GM21526 (cell line): ENCODE measurements around the gene MYLK3.
A peak's percentile ranks its signal among the peaks of the same experiment; 100 is the strongest.
"Not testable (repeated sequence)": the region's sequence is repeated elsewhere in the genome, so short reads cannot be mapped to it uniquely, and the experiment has no call there.

Experiments used
- ATAC-seq: cut with Tn5 transposase; IDR thresholded peaks from one replicate; pipeline ENCODE4 v1.9.1; 2021; ENCODE audit warnings: moderate library complexity; ENCODE audit not compliant: unreplicated experiment, low FRiP score

The MYLK3 gene

GRCh38 chr16:46691726-46692125 is 56.4 kb downstream of the MYLK3 start:
- no peak for ATAC-seq

DNA sequence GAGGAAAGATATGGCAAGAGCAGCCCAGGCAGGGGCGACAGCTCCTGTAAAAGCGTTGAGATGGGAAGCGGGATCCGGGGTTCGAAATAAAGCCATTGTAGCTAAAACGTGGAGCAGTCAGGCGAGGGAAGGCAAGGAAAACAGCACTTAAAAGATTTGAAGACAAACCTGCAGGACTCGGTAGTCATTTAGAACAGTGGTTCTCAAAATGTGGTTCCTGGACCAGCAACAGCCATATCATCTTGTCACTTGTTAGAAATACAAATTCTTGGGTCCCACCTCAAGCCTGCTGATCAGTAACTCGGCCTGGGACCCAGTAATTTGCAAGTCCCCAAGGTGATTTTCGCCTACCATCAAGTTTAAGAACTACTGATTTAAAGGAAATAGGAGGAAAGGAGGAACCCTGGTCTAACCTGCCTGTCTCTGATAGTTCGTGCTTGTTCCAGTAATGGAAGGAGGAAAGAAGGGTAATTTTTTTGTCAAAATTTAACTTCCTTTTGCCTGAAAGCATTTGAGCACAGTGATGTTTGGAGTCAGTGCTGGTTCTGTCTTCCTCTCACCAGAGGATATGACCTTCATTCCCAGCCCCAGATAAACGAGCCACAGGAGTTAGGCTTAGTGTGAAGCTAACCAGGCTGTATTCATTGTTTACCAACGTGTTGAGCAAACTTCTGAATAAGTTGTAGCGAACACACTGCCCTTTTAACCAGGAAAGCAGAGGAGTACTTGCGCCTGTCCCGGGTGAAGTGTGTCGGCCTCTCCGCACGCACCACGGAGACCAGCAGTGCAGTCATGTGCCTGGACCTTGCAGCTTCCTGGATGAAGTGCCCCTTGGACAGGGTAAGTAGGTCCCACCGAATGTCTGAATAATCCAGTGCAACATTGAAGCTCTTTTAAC is 57.6 kb downstream of the MYLK3 start:
- no peak for ATAC-seq

DNA sequence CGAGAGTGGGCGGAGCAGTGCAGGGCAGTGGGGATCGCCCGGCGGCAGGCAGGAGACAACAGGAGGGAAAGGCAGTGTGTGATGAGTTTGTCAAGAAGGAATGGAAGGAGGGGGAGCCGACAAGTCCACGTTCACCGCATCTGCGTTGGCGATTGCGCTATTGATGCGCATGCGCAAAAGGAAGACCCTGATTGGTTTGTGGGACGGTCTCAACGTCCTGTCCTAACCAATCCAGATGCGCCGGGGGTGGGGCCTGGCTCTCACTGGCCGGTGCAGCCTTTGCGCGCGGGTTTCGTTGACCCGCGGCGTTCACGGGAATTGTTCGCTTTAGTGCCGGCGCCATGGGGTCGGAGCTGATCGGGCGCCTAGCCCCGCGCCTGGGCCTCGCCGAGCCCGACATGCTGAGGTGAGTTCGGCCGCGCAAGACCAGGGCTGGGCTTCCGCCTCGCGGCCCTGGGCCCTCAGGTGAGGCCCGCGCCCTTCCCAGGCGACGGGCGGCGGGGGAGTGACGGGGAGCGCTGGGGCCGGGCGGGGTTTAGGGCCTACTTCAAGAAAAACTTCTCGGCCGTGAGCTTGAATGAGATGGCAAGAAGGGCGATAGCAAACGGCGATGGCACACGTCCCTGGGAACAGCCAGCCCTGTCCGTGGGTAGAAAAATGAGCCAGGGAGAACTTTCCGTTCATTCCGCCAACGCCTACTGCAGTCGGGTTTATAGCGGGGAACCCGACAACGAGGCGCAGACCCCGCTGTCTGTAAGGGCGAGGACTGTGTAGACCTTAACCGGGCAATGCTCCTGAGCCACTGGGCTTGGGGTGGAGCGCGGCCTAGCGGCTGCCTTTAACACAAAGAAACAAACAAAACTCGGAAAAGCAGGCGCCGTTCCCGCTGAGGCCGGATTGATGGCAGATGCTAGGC is 58.5 kb downstream of the MYLK3 start, which contains the start of gene ORC6:
Gene ORC6, plus strand, starts transcription at position 295 of the 916 bp plus-strand sequence. Its CDS starts 47 bp downstream, at position 342.
- ATAC-seq, result peak; percentile 67

- peak; percentile 78 for ATAC-seq
Observed at GRCh38 chr16:46688654-46689364, 59.3 kb downstream of the MYLK3 start, which contains the start of gene VPS35. Gene VPS35, minus strand, starts transcription at chr16:46689178. Its CDS starts 45 bp downstream, at chr16:46689133.

DNA sequence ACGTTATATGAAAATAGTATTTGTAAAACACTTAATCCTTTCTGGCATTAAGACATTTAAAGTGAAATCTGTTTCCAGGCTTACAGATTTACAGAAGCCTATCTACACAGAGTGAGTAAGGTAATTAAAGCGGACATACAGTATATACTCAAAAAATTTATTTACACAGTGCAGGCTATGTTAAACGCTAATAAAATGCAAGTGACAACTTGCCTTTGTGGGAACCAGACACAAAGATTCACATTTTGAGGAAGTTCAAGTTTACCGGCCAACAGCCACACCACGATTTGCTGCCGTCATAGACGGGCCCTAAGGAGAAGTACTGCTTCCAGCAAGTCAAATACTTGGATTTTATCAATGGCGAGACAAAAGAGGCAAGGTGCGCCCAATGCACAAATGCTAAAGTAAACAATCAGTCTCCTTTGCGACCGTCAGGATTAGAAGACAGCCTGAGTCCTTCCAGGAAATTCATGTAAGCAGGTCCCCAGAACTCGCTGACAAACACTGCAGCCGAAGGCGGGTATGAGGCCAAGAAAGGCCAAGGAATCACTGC is 60.0 kb downstream of the MYLK3 start:
- no peak for ATAC-seq

DNA sequence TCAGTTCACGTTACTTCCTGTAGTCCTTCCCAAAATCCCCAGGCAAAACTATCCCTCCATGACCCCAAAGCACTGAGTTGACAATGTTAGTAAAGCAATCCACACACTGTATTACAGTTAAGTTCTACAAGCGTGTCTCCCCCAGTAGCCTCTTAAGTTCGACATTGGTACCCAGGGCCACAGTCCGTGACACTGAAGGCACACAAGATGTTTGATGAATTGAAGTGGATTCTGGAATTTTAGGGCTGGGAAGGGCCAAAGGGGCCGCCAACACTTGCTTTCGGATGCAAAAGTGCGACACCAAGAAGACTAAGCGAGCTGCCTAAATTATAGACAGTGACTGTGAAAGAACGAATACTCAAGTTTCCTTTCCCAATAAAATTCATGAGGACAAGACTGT is 60.7 kb downstream of the MYLK3 start:
- no peak for ATAC-seq

GRCh38 chr16:46686815-46687473 is 61.2 kb downstream of the MYLK3 start:
- ATAC-seq, result no peak

DNA sequence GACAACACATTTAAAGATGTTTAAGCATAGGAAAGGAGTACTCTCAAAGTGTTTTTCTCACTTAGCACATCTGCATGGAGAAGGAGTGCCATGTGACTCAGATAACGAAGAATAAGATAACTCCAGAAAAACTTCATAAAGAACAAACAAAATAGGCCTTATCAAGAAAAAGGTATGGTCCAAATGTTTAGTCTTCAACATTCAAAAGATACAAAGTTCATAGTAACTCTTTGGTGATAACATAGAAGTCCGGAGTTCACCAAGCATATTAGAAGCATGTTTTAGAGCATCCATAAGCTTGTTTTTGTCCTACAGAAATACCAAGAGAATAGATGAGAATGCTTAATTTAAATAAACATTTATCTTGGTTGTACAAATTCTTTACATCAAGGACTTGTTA is 66.3 kb downstream of the MYLK3 start:
- not testable (repeated sequence) for ATAC-seq

GRCh38 chr16:46677943-46678342 is 70.2 kb downstream of the MYLK3 start:
- ATAC-seq, result not testable (repeated sequence)

- ATAC-seq, result peak; percentile 80
Observed at GRCh38 chr16:46673320-46674013, 74.7 kb downstream of the MYLK3 start.

DNA sequence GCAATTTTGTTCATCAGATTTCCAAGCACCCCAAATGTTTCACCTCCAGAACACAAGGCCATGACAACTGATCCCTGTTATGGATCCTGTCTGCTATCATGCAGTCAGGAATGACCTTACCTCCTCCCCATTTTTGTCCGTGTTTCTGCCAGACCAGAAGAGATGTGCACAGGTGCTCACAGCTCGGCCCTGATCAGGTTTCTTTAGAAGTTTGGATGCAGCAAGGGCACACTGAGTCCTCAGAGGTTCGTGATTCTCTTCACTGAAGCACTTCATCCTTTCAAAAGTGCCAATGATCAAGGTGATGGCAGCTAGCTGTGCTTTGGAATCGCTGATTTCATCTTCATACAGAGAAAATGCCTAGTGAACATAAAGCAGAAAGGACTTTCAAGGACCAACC is 86.0 kb downstream of the MYLK3 start:
- no peak for ATAC-seq

GRCh38 chr16:46658925-46659324 is 89.2 kb downstream of the MYLK3 start:
- ATAC-seq, result peak; percentile 88
